Inferior parietal cortex (tissue), 1 donor: ENCODE measurements around the gene ZNF77.
"Not testable (repeated sequence)": the region's sequence is repeated elsewhere in the genome, so short reads cannot be mapped to it uniquely, and the experiment has no call there.

Experiments used
- DNase-seq: peaks from one replicate; pipeline ENCODE4 v3.0.0-alpha.2; 2016; ENCODE audit errors: extremely low spot score

Gene ZNF77

DNA sequence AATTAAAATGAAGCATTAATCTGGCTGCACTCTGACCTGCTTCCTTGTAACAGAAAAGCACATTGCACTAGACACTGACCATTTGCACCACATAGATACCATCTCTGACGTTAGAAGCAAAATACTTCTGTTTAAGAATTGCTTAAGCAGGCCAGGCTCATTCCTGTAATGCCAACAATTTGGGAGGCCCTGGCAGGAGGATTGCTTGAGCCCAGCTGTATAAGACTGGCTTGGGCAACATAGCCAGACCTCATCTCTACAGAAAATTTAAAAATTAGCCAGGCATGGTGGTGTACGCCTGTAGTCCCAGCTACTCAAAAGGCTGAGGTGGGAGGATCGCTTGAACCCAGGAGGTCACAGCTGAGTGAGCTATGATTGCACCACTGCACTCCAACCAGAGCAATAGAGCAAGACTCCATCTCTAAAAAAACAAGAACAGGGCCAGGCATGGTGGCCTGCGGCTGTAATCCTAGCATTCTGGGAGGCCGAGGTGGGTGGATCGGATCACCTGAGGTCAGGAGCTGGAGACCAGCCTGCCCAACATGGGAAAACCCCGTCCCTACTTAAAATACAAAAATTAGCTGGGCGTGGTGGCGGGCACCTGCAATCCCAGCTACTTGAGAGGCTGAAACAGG is 25.5 kb upstream of the ZNF77 start:
- DNase-seq, result no peak

GRCh38 chr19:2969104-2969504 is 24.3 kb upstream of the ZNF77 start:
- no peak for DNase-seq

GRCh38 chr19:2967972-2968371 is 23.2 kb upstream of the ZNF77 start:
- no peak for DNase-seq

- DNase-seq, result no peak
Measured at GRCh38 chr19:2964874-2965273, 20.1 kb upstream of the ZNF77 start.

GRCh38 chr19:2963631-2964030 is 18.9 kb upstream of the ZNF77 start:
- DNase-seq, result not testable (repeated sequence)

- no peak for DNase-seq
Measured at GRCh38 chr19:2963122-2963521, 18.4 kb upstream of the ZNF77 start.

DNA sequence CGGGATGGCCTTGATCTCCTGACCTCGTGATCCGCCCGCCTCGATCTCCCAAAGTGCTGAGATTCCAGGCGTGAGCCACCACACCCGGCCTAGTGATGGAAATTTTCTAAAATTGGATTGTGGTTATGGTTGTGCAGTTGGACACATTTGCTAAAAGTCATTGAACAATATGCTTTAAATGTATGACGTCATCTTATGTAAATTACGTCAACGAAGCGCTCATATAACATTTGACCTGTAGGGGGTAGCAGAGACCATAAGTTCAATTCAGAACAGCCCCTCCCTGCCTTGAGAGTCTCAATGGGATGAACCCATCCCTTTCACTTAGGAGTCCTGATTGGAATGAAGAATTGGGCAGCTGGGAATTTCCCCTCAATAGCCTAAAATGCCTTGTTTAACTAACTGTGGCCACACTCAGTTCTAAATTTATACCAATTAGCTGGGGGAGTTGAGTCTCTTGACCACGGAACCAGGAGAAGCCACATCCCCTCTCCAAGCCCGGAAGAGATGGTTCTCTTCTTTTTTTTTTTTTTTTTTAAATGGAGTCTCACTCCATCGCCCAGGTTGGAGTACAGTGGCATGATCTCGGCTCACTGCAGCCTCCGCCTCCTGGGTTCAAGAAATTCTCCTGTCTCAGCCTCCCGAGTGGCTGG is 17.4 kb upstream of the ZNF77 start:
- DNase-seq, result peak; percentile 90

DNA sequence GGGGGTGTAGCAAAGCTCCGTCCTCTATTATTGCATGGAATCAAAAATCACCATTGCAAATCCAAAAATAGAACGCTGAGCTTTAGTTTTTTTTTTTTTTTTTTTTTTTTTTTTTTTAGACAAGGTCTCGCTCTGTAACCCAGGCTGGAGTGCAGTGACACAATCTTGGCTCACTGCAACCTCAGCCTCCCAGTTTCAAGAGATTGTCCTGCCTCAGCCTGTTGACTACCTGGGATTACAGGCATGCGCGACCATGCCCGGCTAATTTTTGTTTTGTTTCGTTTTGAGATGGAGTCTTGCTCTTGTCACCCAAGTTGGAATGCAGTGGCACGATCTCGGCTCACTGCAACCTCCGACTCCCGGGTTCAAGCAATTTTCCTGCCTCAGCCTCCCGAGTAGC is 15.3 kb upstream of the ZNF77 start:
- DNase-seq, result no peak

DNA sequence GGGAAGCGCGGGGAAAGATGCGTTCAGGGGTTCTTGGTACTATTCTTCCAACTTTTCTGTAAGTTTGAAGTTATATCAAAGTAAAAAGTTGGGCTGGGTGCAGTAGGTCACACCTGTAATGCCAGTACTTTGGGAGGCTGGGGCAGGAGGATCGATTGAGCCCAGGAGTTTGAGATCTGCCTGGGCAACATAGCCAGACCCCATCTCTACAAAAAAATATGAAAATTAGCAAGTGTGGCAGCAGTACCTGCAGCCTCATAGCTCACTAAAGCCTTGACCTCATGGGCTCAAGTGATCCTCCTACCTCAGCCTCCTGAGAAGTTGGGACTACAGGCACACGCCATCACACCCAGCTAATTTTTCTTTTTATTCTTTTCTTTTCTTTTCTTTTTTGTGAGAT is 12.4 kb upstream of the ZNF77 start:
- no peak for DNase-seq

- no peak for DNase-seq
Measured at GRCh38 chr19:2952953-2953481, 8.2 kb upstream of the ZNF77 start.

DNA sequence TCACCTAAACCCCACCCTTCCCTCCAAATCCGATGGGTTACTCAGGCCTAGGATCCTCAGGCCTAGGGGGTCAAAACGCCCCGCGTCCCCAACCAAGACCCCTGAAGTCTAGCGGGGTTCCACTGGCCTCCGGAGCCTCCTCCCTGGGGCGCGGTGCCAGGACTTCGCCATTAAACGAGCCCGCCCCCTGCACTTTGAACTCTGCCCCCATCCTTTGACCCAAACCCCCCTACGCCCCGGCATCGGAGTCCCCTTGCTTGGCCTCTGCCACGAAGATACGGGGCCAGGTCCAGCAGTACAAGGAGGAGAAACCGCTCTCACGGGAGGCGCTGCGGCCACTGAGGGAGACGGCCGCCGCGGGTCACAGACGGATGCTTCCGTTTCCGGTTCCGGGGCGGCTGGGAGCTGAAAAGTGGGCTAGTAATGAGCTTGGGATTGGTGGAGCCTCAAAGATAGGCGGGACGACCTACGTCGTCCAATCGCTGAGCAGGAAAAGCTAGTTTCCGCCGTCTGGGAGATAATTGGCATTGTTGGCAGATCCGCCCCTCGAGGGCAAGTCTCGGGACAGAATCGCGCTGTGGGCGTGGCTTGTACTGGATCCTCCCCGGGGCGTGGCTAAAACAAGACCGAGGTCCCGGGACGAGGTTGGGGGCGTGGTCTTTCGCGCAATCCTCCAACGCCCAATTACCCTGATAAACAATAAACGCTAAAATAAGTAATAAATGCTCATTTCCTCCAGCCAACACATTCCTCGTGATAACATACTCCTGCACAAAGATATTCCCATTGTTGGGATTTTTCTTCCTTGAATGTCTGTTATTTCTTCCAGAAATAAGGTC is 5.7 kb upstream of the ZNF77 start:
- peak; percentile 100 for DNase-seq

DNA sequence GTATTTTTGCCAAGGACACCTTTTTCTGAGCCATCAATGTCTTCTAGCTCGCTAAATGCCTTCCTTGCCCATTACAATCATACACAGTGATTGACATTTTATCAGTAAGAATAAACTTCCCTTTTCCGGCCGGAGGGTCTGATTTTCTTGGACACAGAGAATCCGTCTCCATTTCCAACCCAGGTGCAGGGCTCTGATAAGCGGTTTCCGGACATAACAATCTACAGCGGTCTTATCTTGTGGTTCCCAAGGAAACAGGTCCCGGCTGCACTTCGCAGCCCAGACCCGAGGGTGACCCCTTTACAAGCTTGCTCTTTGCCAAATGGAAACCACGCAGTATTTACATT is 5.1 kb upstream of the ZNF77 start:
- peak; percentile 69 for DNase-seq

- DNase-seq, result no peak
Measured at GRCh38 chr19:2945575-2946184, 909 bp upstream of the ZNF77 start.

GRCh38 chr19:2944403-2944774 is 382 bp downstream of the ZNF77 start:
- DNase-seq, result no peak

GRCh38 chr19:2942928-2943640 is 1.7 kb downstream of the ZNF77 start:
- no peak for DNase-seq

- DNase-seq, result not testable (repeated sequence)
Measured at GRCh38 chr19:2935863-2936262, 8.9 kb downstream of the ZNF77 start.

- no peak for DNase-seq
Measured at GRCh38 chr19:2933490-2933910, 11.3 kb downstream of the ZNF77 start.

DNA sequence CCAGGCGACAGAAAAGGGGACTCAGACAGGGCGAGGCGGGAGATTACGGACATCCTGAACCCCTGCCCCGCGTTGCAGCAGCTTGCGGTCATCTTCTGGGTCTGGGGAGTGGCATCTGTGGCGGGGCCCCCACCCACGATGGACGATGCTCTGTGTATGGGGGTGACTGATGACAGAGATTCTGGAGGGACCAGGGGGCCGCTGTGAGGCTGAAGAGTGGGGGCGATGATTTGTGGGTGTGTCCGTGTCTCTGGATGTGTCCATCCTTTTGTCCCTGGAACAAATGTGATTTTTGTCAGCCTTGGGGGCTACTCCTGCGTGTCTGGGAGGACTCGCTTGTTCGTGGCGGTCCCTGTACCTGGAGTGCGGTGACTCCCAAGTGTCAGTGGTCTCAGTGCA is 17.7 kb downstream of the ZNF77 start:
- no peak for DNase-seq

GRCh38 chr19:2926341-2927031 is 18.3 kb downstream of the ZNF77 start:
- DNase-seq, result no peak

DNA sequence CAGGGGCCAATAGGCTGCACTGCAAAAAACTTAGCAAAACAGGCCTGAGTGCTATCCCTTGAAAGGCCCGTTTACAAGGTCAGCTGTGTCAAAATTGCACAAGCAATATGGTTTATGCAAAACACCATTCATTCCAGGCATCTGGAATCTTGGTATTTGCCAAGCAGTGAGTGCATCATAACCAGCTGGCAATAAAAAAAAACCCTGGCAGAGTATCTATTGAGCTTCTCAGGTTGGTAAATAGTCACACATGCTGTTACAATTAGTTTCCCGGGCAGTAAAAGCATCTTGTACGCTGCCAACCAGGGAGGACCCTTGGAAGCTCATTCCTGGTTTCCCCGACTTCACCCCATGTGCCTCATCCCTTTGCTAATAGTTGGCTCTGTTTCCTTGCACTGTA is 21.3 kb downstream of the ZNF77 start:
- no peak for DNase-seq

DNA sequence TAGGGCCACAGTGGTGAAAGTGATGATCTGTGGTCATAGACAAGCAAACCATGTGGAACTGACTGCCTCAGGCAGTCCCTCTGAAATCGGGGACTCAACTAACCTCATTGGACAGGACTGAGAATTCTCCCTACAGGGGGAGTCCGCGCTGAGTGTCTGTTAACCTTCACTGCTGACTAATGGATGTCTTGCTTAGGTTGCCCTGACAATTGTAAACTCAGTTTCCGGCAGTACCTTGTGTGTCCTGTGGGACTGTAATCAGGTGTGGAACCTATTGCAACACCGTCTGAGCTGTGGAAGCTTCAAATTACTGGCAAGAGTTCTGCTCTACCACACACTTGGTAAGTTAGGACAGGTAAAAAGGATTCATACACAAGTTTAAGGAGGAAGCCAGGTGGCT is 21.8 kb downstream of the ZNF77 start:
- no peak for DNase-seq
